ENCODE data around the gene BMP8B.
"Not testable (repeated sequence)": the region's sequence is repeated elsewhere in the genome, so short reads cannot be mapped to it uniquely, and the experiment has no call there.

DNA sequence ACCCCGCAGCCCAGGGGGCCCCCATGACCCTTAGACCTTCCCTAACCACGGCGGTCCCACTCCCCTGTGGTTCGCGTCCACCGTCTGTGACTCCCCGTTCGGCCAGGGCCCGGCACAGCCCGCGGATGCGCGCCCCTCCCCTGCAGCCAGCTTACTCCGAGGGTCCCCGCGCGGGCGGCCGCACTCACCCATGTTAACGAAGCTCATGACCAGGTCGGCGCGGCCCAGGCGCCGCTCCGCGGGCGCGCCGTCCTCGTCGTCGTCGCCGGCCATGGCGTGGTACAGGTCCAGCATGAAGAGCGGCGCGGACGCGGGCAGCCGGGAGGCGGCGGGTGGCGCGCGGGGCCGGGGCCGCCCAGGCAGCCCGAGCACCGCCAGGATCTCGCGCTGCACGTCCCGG, 701 bp downstream of the BMP8B start:
- TF ChIP-seq, protein P1, sequence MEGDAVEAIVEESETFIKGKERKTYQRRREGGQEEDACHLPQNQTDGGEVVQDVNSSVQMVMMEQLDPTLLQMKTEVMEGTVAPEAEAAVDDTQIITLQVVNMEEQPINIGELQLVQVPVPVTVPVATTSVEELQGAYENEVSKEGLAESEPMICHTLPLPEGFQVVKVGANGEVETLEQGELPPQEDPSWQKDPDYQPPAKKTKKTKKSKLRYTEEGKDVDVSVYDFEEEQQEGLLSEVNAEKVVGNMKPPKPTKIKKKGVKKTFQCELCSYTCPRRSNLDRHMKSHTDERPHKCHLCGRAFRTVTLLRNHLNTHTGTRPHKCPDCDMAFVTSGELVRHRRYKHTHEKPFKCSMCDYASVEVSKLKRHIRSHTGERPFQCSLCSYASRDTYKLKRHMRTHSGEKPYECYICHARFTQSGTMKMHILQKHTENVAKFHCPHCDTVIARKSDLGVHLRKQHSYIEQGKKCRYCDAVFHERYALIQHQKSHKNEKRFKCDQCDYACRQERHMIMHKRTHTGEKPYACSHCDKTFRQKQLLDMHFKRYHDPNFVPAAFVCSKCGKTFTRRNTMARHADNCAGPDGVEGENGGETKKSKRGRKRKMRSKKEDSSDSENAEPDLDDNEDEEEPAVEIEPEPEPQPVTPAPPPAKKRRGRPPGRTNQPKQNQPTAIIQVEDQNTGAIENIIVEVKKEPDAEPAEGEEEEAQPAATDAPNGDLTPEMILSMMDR (IDR thresholded peaks at IDR 0.05), result not testable (repeated sequence)
- not testable (repeated sequence) for TF ChIP-seq POLR2A (IDR thresholded peaks at IDR 0.05)
